Esophagus squamous epithelium (tissue), 5 donors: ENCODE data around the gene C1orf122. TPM values are rescaled to one million over a fixed set of nuclear protein-coding genes. Genes with fewer than 3 reads are reported as not detected.

Experiments
- DNase-seq: peaks from one replicate; lab custom pipeline; 2025; lab: John Stamatoyannopoulos, UW
- H3K27ac ChIP-seq, 4 donors: fragments of 200-600 bp; sonication (generic); one replicate each; pipeline ENCODE4 v1.5.1; 2016 to 2019; ENCODE audit warnings: mild to moderate bottlenecking in 1 of 4
- H3K27me3 ChIP-seq, 4 donors: fragments of 200-600 bp; sonication (generic); 1 replicate in 3 of 4; 2 replicates in 1 of 4; pipeline versions ENCODE4 v1.5.1 to v1.6.0; 2017 to 2021; ENCODE audit warnings: antibody characterized with exemption in 1 of 4
- H3K36me3 ChIP-seq, 3 donors: fragments of 200-600 bp; sonication (generic); one replicate each; pipeline ENCODE4 v1.5.1; 2016 to 2019
- H3K4me1 ChIP-seq, 3 donors: fragments of 200-600 bp; sonication (generic); one replicate each; pipeline ENCODE4 v1.5.1; 2017 to 2019
- H3K4me3 ChIP-seq, 4 donors: fragments of 200-600 bp; sonication (generic); 1 replicate in 3 of 4; 2 replicates in 1 of 4; pipeline ENCODE4 v1.5.1; 2016 to 2019; ENCODE audit warnings: mild to moderate bottlenecking in 2 of 4, moderate library complexity in 1 of 4
- H3K9me3 ChIP-seq, 3 donors: fragments of 200-600 bp; sonication (generic); one replicate each; pipeline ENCODE4 v1.5.1; 2016 to 2019
- CTCF ChIP-seq, 6 experiments: fragments of 450-650 bp in 4 of 6; fragments of 200-600 bp in 2 of 6; sonication (generic) in 2 of 6; IDR thresholded peaks; one replicate each; pipeline ENCODE4 v1.5.1; 2016 to 2019; ENCODE audit warnings: antibody characterized with exemption in 6 of 6, mild to moderate bottlenecking in 4 of 6, moderate library complexity in 4 of 6
- POLR2A ChIP-seq, 4 donors: fragments of 450-650 bp; IDR thresholded peaks; one replicate each; pipeline ENCODE4 v1.6.1; 2017; ENCODE audit warnings: antibody characterized with exemption in 4 of 4, mild to moderate bottlenecking in 4 of 4, moderate library complexity in 3 of 4
- WGBS, 2 donors: methylation state at CpG; one replicate each; pipeline ENCODE4 v1.1.5; 2018; 5-methylcytosine and 5-hydroxymethylcytosine counted together
- intact Hi-C: fragments of 100-400 bp; cut with DNase I; formaldehyde crosslinking; loops from one replicate; pipeline ENCODE4 v1.15.0; 2022
- total RNA-seq, 4 donors: library from RNA; depleted of rRNA; stranded (reverse); fragments of >200 nt; gene quantifications; one replicate each; pipeline ENCODE4 v1.1.0, GENCODE V29; 2016
- donor health status: DM: yes; HTN: yes; CAD: no.

Gene C1orf122
- 10 to 100 TPM; 40.9 to 60.2 (median 52.1) TPM for total RNA-seq

GRCh38 chr1:37807555-37808368 lies at the start of gene C1orf122, which contains the start of gene YRDC:
Gene C1orf122, plus strand, starts transcription at chr1:37807790. Its CDS starts 615 bp downstream, at chr1:37808405.
Gene YRDC, minus strand, starts transcription at chr1:37808208. Its CDS starts 28 bp downstream, at chr1:37808180.
- peaks cover 6 to 58% (median 20%) of the 10 kb centered on the region in 3 donors for H3K4me1 ChIP-seq
- H3K36me3 ChIP-seq: peaks cover 28 to 61% (median 33%) of the 10 kb centered on the region in 3 donors
- WGBS, 2 donors: 0 to 1% methylated on average over 5 to 14 of the region's 95 CpGs
- TF ChIP-seq POLR2A (IDR thresholded peaks at IDR 0.05): peak in 2 of 4 donors; percentile 77 to 86
- peak in 2 of 6 experiments; percentile 5 to 6 for TF ChIP-seq CTCF (IDR thresholded peaks at IDR 0.05)
- peak within 1 kb of the TSS; percentile 97 to 99 (median 98) for H3K27ac ChIP-seq
- intact Hi-C loops: loop anchor here (5.0 to 10.0 kb wide), 2 partner anchors 50 to 113 kb away; partner anchors contain the start of genes CDCA8 and MTF1
- H3K9me3 ChIP-seq: no peaks in the 10 kb centered on the region
- DNase-seq: peak; percentile 50
- peak within 1 kb of the TSS; percentile 81 to 94 (median 90) for H3K4me3 ChIP-seq
- H3K27me3 ChIP-seq: no peaks in the 10 kb centered on the region

- intact Hi-C loops: no loop called here
- TF ChIP-seq CTCF (IDR thresholded peaks at IDR 0.05) (no peak), POLR2A (IDR thresholded peaks at IDR 0.05) (no peak)
- Histone ChIP-seq H3K36me3 (no peaks in the 10 kb centered on the region), H3K9me3 (no peaks in the 10 kb centered on the region), H3K4me3 (no peak overlapping the region), H3K4me1 (no peaks in the 10 kb centered on the region), H3K27ac (no peak overlapping the region), H3K27me3 (peaks cover 0 to 100% (median 8%) of the 10 kb centered on the region in 4 donors)
- 73 to 89% methylated on average over 2 of the region's 2 CpGs for WGBS, 2 donors
- no peak for DNase-seq
Observed at GRCh38 chr1:37759451-37759850, 48.1 kb upstream of the C1orf122 start.

GRCh38 chr1:37761416-37762095 lies 46.0 kb upstream of the C1orf122 start:
- 57 to 69% methylated on average over 21 to 42 of the region's 68 CpGs for WGBS, 2 donors
- intact Hi-C loops: no loop called here

GRCh38 chr1:37762516-37762915 lies 45.1 kb upstream of the C1orf122 start:
- no peak for TF ChIP-seq CTCF (IDR thresholded peaks at IDR 0.05)
- TF ChIP-seq POLR2A (IDR thresholded peaks at IDR 0.05): no peak
- Histone ChIP-seq H3K27ac (no peak overlapping the region), H3K4me1 (peaks cover 0 to 8% (median 3%) of the 10 kb centered on the region in 3 donors), H3K9me3 (no peaks in the 10 kb centered on the region), H3K4me3 (no peak overlapping the region), H3K27me3 (peaks cover 0 to 100% (median 22%) of the 10 kb centered on the region in 4 donors), H3K36me3 (no peaks in the 10 kb centered on the region)
- 43 to 83% methylated on average over 1 to 2 of the region's 2 CpGs for WGBS, 2 donors
- DNase-seq: no peak
- intact Hi-C loops: no loop called here

More at GRCh38 chr1:37761416-37762095, 46.0 kb upstream of the C1orf122 start:
- TF ChIP-seq POLR2A (IDR thresholded peaks at IDR 0.05) (no peak), CTCF (IDR thresholded peaks at IDR 0.05) (no peak)
- no peak for DNase-seq
- Histone ChIP-seq H3K27me3 (peaks cover 0 to 100% (median 21%) of the 10 kb centered on the region in 4 donors), H3K9me3 (no peaks in the 10 kb centered on the region), H3K4me3 (no peak overlapping the region), H3K27ac (no peak overlapping the region), H3K36me3 (no peaks in the 10 kb centered on the region), H3K4me1 (peaks cover 0 to 8% (median 3%) of the 10 kb centered on the region in 3 donors)
